Adrenal gland (tissue), 5 donors: ENCODE measurements around the gene THSD4.

Source experiments
- CTCF ChIP-seq, 6 experiments: fragments of 450-650 bp in 4 of 6; fragments of 200-600 bp in 2 of 6; sonication (generic) in 1 of 6; IDR thresholded peaks; 1 replicate in 5 of 6; 2 replicates in 1 of 6; pipeline versions ENCODE4 v1.5.1 to v1.8.0; 2016 to 2021; ENCODE audit warnings: antibody characterized with exemption in 6 of 6, mild to moderate bottlenecking in 2 of 6, moderate library complexity in 1 of 6
- POLR2A ChIP-seq, 2 donors: fragments of 450-650 bp; IDR thresholded peaks; one replicate each; pipeline ENCODE4 v1.6.1; 2017; ENCODE audit warnings: antibody characterized with exemption in 2 of 2, mild to moderate bottlenecking in 2 of 2, moderate library complexity in 1 of 2
- donor health status: DM: no; HTN: no; CAD: no.

GRCh38 chr15:71629781-71630474 is 514.7 kb downstream of the THSD4 start:
- TF ChIP-seq CTCF (IDR thresholded peaks at IDR 0.05), result no peak
- no peak for TF ChIP-seq POLR2A (IDR thresholded peaks at IDR 0.05)
